KMS-11 (cell line): ENCODE measurements around the gene C11orf24.
A peak's percentile ranks its signal among the peaks of the same experiment; 100 is the strongest.

Source experiments
- H2AFZ ChIP-seq: fragments of 200-600 bp; sonication (generic); 2 replicates; pipeline ENCODE4 v1.6.1; 2016; ENCODE audit warnings: antibody characterized with exemption, mixed run types, low read depth
- H3K27ac ChIP-seq: fragments of 200-600 bp; sonication (generic); 2 replicates; pipeline ENCODE4 v1.6.1; 2016; ENCODE audit warnings: mild to moderate bottlenecking, mixed run types
- H3K27me3 ChIP-seq: fragments of 200-600 bp; sonication (generic); 2 replicates; pipeline ENCODE4 v1.6.1; 2017; ENCODE audit warnings: mild to moderate bottlenecking, low read depth, mixed run types, moderate library complexity; ENCODE audit not compliant: insufficient read depth
- H3K36me3 ChIP-seq: fragments of 200-600 bp; sonication (generic); 2 replicates; pipeline ENCODE4 v1.6.1; 2017; ENCODE audit warnings: mild to moderate bottlenecking, mixed run types; ENCODE audit not compliant: insufficient read depth
- H3K4me1 ChIP-seq: fragments of 200-600 bp; sonication (generic); 2 replicates; pipeline ENCODE4 v1.6.1; 2016; ENCODE audit warnings: mild to moderate bottlenecking, low read depth, mixed run types; ENCODE audit not compliant: poor library complexity, severe bottlenecking
- H3K4me2 ChIP-seq: fragments of 200-600 bp; sonication (generic); 2 replicates; pipeline ENCODE4 v1.7.0; 2016; ENCODE audit warnings: mild to moderate bottlenecking, mixed run types
- H3K4me3 ChIP-seq: fragments of 200-600 bp; sonication (generic); IDR thresholded peaks from 2 replicates; pipeline ENCODE4 v1.6.1; 2017; ENCODE audit warnings: low read depth, low read length, mixed read lengths; ENCODE audit not compliant: insufficient read depth
- H3K79me2 ChIP-seq: fragments of 200-600 bp; sonication (generic); 2 replicates; pipeline ENCODE4 v1.6.1; 2016; ENCODE audit warnings: low read depth, mixed run types; ENCODE audit not compliant: insufficient read depth
- H3K9ac ChIP-seq: fragments of 200-600 bp; sonication (generic); 2 replicates; pipeline ENCODE4 v1.6.1; 2016; ENCODE audit warnings: mild to moderate bottlenecking, mixed run types
- H4K20me1 ChIP-seq: fragments of 200-600 bp; sonication (generic); 2 replicates; pipeline ENCODE4 v1.6.1; 2016; ENCODE audit warnings: mild to moderate bottlenecking, mixed run types; ENCODE audit not compliant: insufficient read depth
- CTCF ChIP-seq: fragments of 200-600 bp; sonication (generic); conservative IDR thresholded peaks from 2 replicates; pipeline ENCODE4 v1.6.1; 2017; ENCODE audit warnings: low read depth, mild to moderate bottlenecking, antibody characterized with exemption, low read length, moderate library complexity, mixed read lengths

The C11orf24 gene

DNA sequence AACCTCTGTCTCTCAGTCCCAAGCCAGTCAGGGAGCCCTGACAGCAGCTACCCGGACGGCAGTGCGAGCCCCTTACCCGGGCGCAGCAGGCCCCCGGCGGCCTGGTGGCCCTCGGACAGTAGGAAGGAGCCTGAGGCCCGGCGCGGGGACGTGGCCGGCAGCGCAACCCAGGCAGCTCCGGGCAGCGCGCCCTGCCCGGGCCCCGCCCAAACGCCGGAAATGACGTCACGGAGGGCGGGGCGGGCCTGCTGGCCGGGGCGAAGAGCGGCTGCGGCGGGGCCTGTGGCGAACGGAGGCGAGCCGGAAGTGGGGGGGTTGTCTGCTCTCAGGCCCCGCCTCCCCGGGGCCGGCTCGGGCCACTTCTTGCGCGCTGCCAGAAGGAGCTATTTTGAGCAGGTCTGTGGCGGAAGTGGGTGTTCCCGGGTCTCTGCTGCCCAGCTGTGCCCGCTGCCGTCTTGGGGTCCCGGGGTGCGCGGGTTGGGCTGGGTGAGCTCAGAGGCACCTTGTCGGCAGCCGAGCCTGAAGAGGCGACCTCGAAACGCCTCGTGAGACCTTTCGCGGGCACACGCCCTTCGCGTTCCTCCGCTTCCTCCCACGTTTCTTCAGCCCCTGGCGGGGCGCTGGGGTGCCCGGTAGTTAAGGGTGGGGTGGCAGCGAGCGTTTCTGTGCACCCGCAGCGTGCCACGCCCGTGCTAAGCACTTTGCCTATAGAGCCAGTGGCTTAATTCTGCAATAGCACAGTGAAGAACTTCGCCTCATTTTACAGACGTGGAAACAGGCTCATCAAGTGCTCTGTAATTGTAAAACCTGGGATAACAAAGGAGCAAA is at the start of gene C11orf24:
Gene C11orf24 (minus strand): TSS at position 193 of the 828 bp plus-strand sequence. CDS start 8,206 bp downstream, outside the sequence.
- H3K27ac ChIP-seq = peak within 1 kb of the TSS; percentile 84
- H3K36me3 ChIP-seq = no peaks in the 10 kb centered on the region
- peaks cover 44% of the 10 kb centered on the region for H3K79me2 ChIP-seq
- H3K27me3 ChIP-seq = no peaks in the 10 kb centered on the region
- no peaks in the 10 kb centered on the region for H4K20me1 ChIP-seq
- H2AFZ ChIP-seq = peak within 1 kb of the TSS; percentile 56
- no peak within 1 kb of the TSS for H3K4me3 ChIP-seq
- peaks cover 49% of the 10 kb centered on the region for H3K4me1 ChIP-seq
- no peak for TF ChIP-seq CTCF
- H3K9ac ChIP-seq = peak within 1 kb of the TSS; percentile 90
- peak within 1 kb of the TSS; percentile 59 for H3K4me2 ChIP-seq

DNA sequence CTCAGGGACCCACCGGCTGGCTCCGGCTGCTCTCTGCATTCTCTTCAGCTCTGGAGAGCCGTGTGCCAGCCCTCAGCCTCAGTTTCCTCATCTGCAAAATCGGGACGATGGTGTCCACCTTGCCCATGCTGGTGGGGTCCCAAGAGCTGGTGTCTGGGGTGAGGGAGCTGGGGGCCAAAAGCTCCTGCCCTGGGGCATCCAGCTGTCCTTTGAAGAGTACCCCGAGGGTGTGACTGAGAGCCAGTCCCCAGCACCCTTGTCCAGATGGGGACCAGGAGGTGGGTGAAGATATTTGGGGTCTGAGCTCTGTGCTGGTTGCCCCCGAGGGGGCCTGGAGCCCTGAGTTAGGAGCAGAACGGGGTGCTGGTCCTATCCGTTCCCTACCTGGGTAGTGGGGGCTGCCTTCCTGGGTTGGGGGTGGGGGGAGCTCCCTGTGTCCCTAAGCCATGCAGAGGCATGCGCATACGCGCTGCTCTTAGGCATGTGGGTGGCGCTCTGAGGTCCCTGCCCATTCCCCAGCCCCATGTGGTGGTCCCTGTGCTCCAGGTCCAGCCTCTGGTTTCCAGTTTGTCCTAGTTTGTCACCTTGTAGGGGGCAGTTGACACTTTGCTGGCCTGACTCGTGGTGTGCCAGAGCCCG is 45.5 kb upstream of the C11orf24 start:
- H3K27ac ChIP-seq = no peak overlapping the region
- H2AFZ ChIP-seq = no peak overlapping the region
- no peaks in the 10 kb centered on the region for H3K27me3 ChIP-seq
- no peak for TF ChIP-seq CTCF
- H3K79me2 ChIP-seq = no peaks in the 10 kb centered on the region; the same call in 1 of the 2 replicates
- peaks cover 10% of the 10 kb centered on the region for H3K4me1 ChIP-seq
- H3K9ac ChIP-seq = no peak overlapping the region
- no peaks in the 10 kb centered on the region for H4K20me1 ChIP-seq
- H3K4me3 ChIP-seq = no peak overlapping the region
- no peak overlapping the region for H3K4me2 ChIP-seq
- no peaks in the 10 kb centered on the region for H3K36me3 ChIP-seq

- no peaks in the 10 kb centered on the region for H3K27me3 ChIP-seq
- H3K4me1 ChIP-seq = peaks cover 22% of the 10 kb centered on the region
- H2AFZ ChIP-seq = no peak overlapping the region
- no peak overlapping the region for H3K27ac ChIP-seq
- H3K4me3 ChIP-seq = no peak overlapping the region
- TF ChIP-seq CTCF = no peak
- no peaks in the 10 kb centered on the region; the same call in 1 of the 2 replicates for H3K79me2 ChIP-seq
- no peaks in the 10 kb centered on the region for H4K20me1 ChIP-seq
- H3K9ac ChIP-seq = no peak overlapping the region
- no peak overlapping the region; the same call in 1 of the 2 replicates for H3K4me2 ChIP-seq
- no peaks in the 10 kb centered on the region for H3K36me3 ChIP-seq
Measured at GRCh38 chr11:68315171-68315920, 43.6 kb upstream of the C11orf24 start.
